Measurements from ENCODE around the gene CSMD2. TPM values are rescaled to one million over a fixed set of nuclear protein-coding genes. Genes with fewer than 3 reads are reported as not detected.

Gene CSMD2
- total RNA-seq, 1 experiment from 2014 or later: 13.2 TPM

DNA sequence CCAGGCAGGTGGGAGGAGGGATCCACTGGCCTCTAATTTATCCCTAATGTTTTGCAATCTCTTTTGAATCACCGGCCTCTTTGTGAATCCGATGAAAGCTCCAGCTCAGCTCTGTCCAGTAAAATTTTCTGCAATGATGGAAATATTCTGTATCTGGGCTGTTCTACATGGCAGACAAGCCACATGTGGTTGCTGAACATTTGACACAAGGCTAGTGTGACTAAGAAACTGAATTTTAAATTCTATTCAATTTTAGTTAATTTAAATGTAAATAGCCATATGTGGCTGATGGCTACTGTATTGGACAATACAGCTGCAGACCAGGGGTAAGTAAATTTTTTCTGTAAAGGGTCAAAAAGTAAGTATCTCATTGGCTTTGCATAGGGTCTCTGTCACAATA lies 135.1 kb downstream of the CSMD2 start (continued):
- no peak for TF ChIP-seq SOX15 (CRISPR knock-in tag; IDR thresholded peaks at IDR 0.05)
- TF ChIP-seq ATF6 (CRISPR knock-in tag; IDR thresholded peaks at IDR 0.05): no peak
- no peak for TF ChIP-seq CREB1 (CRISPR knock-in tag; IDR thresholded peaks at IDR 0.05)
- no peak for TF ChIP-seq ZNF317 (CRISPR knock-in tag; IDR thresholded peaks at IDR 0.05; ENCODE audit: borderline replicate concordance, low read depth)
- TF ChIP-seq NFYB (CRISPR knock-in tag; conservative IDR thresholded peaks at IDR 0.05; ENCODE audit: low read depth): no peak
- TF ChIP-seq IRF2 (CRISPR knock-in tag; IDR thresholded peaks at IDR 0.05; ENCODE audit: borderline replicate concordance, low read depth): no peak
- TF ChIP-seq TCF7 (CRISPR knock-in tag; IDR thresholded peaks at IDR 0.05; ENCODE audit: low read depth): no peak
- TF ChIP-seq MXD4 (CRISPR knock-in tag; IDR thresholded peaks at IDR 0.05; ENCODE audit: borderline replicate concordance): no peak
- no peak for TF ChIP-seq ETV6 (CRISPR knock-in tag; IDR thresholded peaks at IDR 0.05)

- no peak for ATAC-seq
- Mint-ChIP-seq H3K4me3 (no peak overlapping the region), H3K27me3 (ENCODE audit: low read depth) (no peaks in the 10 kb centered on the region), H3K27ac (no peak overlapping the region), H3K36me3 (peaks cover 3% of the 10 kb centered on the region; the same call in 1 of the 2 replicates), H3K4me1 (no peaks in the 10 kb centered on the region), H3K9me3 (no peaks in the 10 kb centered on the region)
- TF ChIP-seq, protein P1, sequence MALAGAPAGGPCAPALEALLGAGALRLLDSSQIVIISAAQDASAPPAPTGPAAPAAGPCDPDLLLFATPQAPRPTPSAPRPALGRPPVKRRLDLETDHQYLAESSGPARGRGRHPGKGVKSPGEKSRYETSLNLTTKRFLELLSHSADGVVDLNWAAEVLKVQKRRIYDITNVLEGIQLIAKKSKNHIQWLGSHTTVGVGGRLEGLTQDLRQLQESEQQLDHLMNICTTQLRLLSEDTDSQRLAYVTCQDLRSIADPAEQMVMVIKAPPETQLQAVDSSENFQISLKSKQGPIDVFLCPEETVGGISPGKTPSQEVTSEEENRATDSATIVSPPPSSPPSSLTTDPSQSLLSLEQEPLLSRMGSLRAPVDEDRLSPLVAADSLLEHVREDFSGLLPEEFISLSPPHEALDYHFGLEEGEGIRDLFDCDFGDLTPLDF (CRISPR knock-in tag; IDR thresholded peaks at IDR 0.05): no peak
- no peak for TF ChIP-seq ATF1 (CRISPR knock-in tag; IDR thresholded peaks at IDR 0.05)
- TF ChIP-seq CREM (CRISPR knock-in tag; IDR thresholded peaks at IDR 0.05): no peak
- TF ChIP-seq NFATC4 (CRISPR knock-in tag; IDR thresholded peaks at IDR 0.05): no peak
- TF ChIP-seq JUN (CRISPR knock-in tag; IDR thresholded peaks at IDR 0.05): no peak
- TF ChIP-seq, protein P2, sequence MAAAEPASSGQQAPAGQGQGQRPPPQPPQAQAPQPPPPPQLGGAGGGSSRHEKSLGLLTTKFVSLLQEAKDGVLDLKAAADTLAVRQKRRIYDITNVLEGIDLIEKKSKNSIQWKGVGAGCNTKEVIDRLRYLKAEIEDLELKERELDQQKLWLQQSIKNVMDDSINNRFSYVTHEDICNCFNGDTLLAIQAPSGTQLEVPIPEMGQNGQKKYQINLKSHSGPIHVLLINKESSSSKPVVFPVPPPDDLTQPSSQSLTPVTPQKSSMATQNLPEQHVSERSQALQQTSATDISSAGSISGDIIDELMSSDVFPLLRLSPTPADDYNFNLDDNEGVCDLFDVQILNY (CRISPR knock-in tag; IDR thresholded peaks at IDR 0.05): no peak
- no peak for TF ChIP-seq ATF6 (CRISPR knock-in tag; IDR thresholded peaks at IDR 0.05)
- TF ChIP-seq NR3C1 (CRISPR knock-in tag; conservative IDR thresholded peaks at IDR 0.05; ENCODE audit: low read depth): no peak
- TF ChIP-seq NR2C2 (CRISPR knock-in tag; IDR thresholded peaks at IDR 0.05): no peak
- TF ChIP-seq ERG (CRISPR knock-in tag; IDR thresholded peaks at IDR 0.05): no peak
- TF ChIP-seq MLX (CRISPR knock-in tag; IDR thresholded peaks at IDR 0.05): no peak
- no peak for TF ChIP-seq IRF1 (CRISPR knock-in tag; IDR thresholded peaks at IDR 0.05)
- TF ChIP-seq GTF2I (CRISPR knock-in tag; conservative IDR thresholded peaks at IDR 0.05): no peak
- no peak for TF ChIP-seq HMGXB4 (CRISPR knock-in tag; IDR thresholded peaks at IDR 0.05)
- TF ChIP-seq, protein P3, sequence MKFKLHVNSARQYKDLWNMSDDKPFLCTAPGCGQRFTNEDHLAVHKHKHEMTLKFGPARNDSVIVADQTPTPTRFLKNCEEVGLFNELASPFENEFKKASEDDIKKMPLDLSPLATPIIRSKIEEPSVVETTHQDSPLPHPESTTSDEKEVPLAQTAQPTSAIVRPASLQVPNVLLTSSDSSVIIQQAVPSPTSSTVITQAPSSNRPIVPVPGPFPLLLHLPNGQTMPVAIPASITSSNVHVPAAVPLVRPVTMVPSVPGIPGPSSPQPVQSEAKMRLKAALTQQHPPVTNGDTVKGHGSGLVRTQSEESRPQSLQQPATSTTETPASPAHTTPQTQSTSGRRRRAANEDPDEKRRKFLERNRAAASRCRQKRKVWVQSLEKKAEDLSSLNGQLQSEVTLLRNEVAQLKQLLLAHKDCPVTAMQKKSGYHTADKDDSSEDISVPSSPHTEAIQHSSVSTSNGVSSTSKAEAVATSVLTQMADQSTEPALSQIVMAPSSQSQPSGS (CRISPR knock-in tag; IDR thresholded peaks at IDR 0.05; ENCODE audit: borderline replicate concordance, low read depth): no peak
- TF ChIP-seq TCF7 (CRISPR knock-in tag; IDR thresholded peaks at IDR 0.05; ENCODE audit: low read depth): no peak
- CTCF ChIA-PET: interaction anchor here (1.2 to 2.8 kb wide), 4 partner anchors 9 to 84 kb away, joined by 3 to 16 read pairs (median 4); no protein-coding TSS in a partner anchor
- DNase-seq (ENCODE audit: low spot score): no peak
- POLR2A ChIA-PET: no interaction called here
Observed at GRCh38 chr1:34029515-34029914, 135.5 kb downstream of the CSMD2 start.

All from WTC11 (cell line).